ENCODE data around the gene IGSF9. TPM values are rescaled to one million over a fixed set of nuclear protein-coding genes. Genes with fewer than 3 reads are reported as not detected.

The IGSF9 gene
- total and polyA plus RNA-seq, 2 experiments from 2014 or later, result 0.13 TPM; not detected in 1

DNA sequence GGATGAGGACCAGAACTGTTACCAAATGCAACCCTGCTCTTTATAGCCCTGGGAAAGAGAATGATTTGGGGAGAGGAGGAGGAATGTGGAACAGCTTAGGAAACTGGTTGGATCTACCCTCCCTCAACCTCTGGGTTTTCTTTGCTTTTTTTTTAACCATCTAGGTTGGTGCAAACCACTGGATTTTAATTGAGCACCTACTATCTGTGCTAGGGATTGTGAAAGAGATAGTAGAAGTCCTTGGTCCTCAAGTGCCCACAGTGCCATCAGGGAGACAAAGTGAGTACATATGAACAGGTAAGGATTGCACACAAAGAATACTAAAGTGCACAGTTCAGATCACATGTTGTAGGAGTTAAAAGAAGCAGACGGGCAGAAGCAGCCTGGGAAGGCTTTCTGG lies 24.8 kb downstream of the IGSF9 start:
- in situ Hi-C loops (cut with MboI), result no loop called here
- Histone ChIP-seq H3K27ac (no peak overlapping the region), H3K9me2 (ENCODE audit: insufficient read depth) (no peaks in the 10 kb centered on the region), H3K27me3 (replicated peaks; ENCODE audit: insufficient read depth) (no peaks in the 10 kb centered on the region), H2AFZ (no peak overlapping the region), H3K9me3 (ENCODE audit: low read depth) (no peaks in the 10 kb centered on the region), H3K9ac (no peak overlapping the region), H3K4me3 (no peak overlapping the region), H3K79me2 (ENCODE audit: insufficient read depth) (peaks cover 58% of the 10 kb centered on the region), H3F3A (ENCODE audit: insufficient read depth) (peaks cover 42% of the 10 kb centered on the region), H4K20me1 (ENCODE audit: insufficient read depth) (no peaks in the 10 kb centered on the region), H3K4me2 (ENCODE audit: unreplicated experiment) (no peak overlapping the region), H3K36me3 (ENCODE audit: low read depth) (peaks cover 20% of the 10 kb centered on the region), H3K4me1 (ENCODE audit: insufficient read depth) (peaks cover 53% of the 10 kb centered on the region)
- WGBS, 2 experiments (ENCODE audit: low coverage in 1 of 2, low lambda C conversion rate in 2 of 2, missing lambda C conversion rate in 2 of 2), result 52 to 58% methylated on average over 1 of the region's 1 CpG
- no peak for TF ChIP-seq EZH2 (IDR thresholded peaks at IDR 0.05; ENCODE audit: insufficient read depth, poor library complexity, severe bottlenecking)
- TF ChIP-seq EZH2phosphoT487 (IDR thresholded peaks at IDR 0.05; ENCODE audit: insufficient read depth, low read depth), result no peak
- DNase-seq, result no peak

DNA sequence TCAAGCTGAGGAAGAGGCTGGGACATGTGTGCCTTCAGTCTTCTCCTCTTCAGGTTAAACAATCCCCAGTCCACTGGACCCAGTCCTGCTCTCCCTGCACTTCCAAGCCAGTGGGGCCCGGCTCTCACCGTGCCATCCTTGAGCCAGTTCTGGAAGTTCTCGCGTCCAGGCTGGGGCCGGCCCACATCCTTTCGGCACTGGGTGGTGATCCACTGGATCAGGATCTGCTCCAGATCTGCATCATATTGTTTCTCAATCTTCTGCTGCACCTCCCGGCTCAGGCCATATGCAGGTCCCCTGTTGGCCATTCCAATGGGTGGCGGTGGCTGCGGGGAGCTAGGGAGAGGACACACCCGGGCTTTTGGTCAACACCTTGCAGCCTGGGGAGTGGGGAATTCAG lies 25.2 kb downstream of the IGSF9 start:
- in situ Hi-C loops (cut with MboI), result no loop called here
- TF ChIP-seq EZH2phosphoT487 (IDR thresholded peaks at IDR 0.05; ENCODE audit: insufficient read depth, low read depth) (no peak), EZH2 (IDR thresholded peaks at IDR 0.05; ENCODE audit: insufficient read depth, poor library complexity, severe bottlenecking) (no peak)
- DNase-seq, result no peak
- Histone ChIP-seq H4K20me1 (ENCODE audit: insufficient read depth) (no peaks in the 10 kb centered on the region), H2AFZ (no peak overlapping the region), H3K4me2 (ENCODE audit: unreplicated experiment) (no peak overlapping the region), H3K27me3 (replicated peaks; ENCODE audit: insufficient read depth) (no peaks in the 10 kb centered on the region), H3K36me3 (ENCODE audit: low read depth) (peaks cover 20% of the 10 kb centered on the region), H3F3A (ENCODE audit: insufficient read depth) (peaks cover 42% of the 10 kb centered on the region), H3K4me1 (ENCODE audit: insufficient read depth) (peaks cover 55% of the 10 kb centered on the region), H3K4me3 (no peak overlapping the region), H3K27ac (no peak overlapping the region), H3K79me2 (ENCODE audit: insufficient read depth) (peaks cover 58% of the 10 kb centered on the region), H3K9ac (no peak overlapping the region), H3K9me2 (ENCODE audit: insufficient read depth) (no peaks in the 10 kb centered on the region), H3K9me3 (ENCODE audit: low read depth) (no peaks in the 10 kb centered on the region)
- WGBS, 2 experiments (ENCODE audit: low coverage in 1 of 2, low lambda C conversion rate in 2 of 2, missing lambda C conversion rate in 2 of 2), result 74 to 77% methylated on average over 10 of the region's 10 CpGs

DNA sequence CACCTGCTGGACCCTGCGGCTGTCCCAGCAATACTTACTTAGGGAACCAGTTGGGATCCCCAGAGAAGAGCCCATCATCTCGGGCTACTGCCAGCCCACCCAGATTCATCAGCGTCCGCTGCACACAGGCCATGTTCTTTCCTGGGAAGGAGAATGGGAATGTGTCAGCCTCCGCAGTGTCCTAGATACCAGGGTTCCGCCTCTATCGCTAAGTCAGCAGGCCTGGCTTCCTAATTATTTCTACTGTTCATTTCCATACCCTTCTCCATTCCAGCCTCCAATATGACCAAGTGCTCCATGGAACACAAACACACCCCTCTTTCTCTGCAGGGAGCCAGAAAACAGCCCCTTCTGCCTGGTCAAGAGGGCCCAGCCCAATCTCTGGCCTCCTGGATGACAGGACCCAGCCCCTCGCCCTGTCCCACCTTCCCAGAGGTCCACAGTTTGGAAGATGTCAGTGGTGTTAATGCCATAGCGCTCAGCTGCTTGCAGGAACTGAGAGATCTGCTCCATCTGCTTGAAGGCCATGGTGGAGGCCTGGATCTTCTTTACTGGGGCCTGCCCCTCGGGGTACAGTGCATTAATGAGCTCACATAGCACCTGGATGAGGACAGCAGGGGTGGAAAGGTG lies 26.1 kb downstream of the IGSF9 start:
- DNase-seq, result no peak
- H3F3A ChIP-seq (ENCODE audit: insufficient read depth), result peaks cover 42% of the 10 kb centered on the region
- H4K20me1 ChIP-seq (ENCODE audit: insufficient read depth), result no peaks in the 10 kb centered on the region
- no peaks in the 10 kb centered on the region for H3K9me3 ChIP-seq (ENCODE audit: low read depth)
- no peaks in the 10 kb centered on the region for H3K9me2 ChIP-seq (ENCODE audit: insufficient read depth)
- no peak for TF ChIP-seq EZH2phosphoT487 (IDR thresholded peaks at IDR 0.05; ENCODE audit: insufficient read depth, low read depth)
- no peak for TF ChIP-seq EZH2 (IDR thresholded peaks at IDR 0.05; ENCODE audit: insufficient read depth, poor library complexity, severe bottlenecking)
- no peak overlapping the region for H3K27ac ChIP-seq
- no peak overlapping the region for H3K4me2 ChIP-seq (ENCODE audit: unreplicated experiment)
- no peak overlapping the region for H3K9ac ChIP-seq
- H3K79me2 ChIP-seq (ENCODE audit: insufficient read depth), result peaks cover 57% of the 10 kb centered on the region
- peaks cover 20% of the 10 kb centered on the region for H3K36me3 ChIP-seq (ENCODE audit: low read depth)
- WGBS, 2 experiments (ENCODE audit: low coverage in 1 of 2, low lambda C conversion rate in 2 of 2, missing lambda C conversion rate in 2 of 2), result 92 to 93% methylated on average over 10 of the region's 10 CpGs
- H2AFZ ChIP-seq, result no peak overlapping the region
- H3K4me3 ChIP-seq, result no peak overlapping the region
- H3K4me1 ChIP-seq (ENCODE audit: insufficient read depth), result peaks cover 55% of the 10 kb centered on the region
- in situ Hi-C loops (cut with MboI), result no loop called here
- H3K27me3 ChIP-seq (replicated peaks; ENCODE audit: insufficient read depth), result no peaks in the 10 kb centered on the region

DNA sequence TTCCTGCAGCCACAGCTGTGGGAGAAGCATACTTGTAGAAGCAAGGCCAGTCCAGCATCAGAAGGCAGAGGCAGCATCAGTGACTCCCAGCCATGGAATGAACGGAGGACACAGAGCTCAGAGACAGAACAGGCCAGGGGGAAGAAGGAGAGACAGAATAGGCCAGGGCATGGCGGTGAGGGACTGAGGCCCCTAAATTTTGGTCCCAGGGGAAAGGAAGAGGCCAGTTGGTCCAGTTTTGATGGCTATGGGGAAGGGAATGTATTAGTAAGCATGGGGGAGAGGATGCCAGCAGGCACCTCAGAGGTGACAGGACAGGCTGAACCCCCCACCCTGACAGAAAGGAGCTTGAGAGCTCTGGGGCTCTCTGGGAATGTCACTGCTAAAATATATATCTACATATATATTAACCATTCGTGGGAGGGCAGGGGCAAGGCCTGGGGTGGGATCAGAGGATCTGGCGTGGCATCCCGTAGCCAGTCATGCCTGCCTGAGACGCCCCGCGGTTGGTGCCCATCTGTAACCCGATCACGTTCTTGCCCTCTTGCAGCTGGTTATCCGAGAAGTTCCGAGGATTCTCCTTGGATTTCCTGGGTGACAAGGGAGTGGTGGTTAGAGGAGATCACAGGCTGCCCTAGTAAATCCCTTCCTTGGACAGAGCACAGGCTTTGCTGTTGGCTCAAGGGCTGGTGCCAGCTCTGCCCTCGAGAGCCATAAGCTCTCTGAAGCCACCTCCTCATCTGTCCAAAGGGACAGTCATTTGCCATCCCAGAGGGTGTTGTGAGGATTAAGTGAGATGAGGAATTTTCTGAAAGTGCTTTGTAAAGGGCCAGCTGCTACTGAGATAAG lies 26.8 kb downstream of the IGSF9 start:
- Histone ChIP-seq H3K9me3 (ENCODE audit: low read depth) (no peaks in the 10 kb centered on the region), H3F3A (ENCODE audit: insufficient read depth) (peaks cover 42% of the 10 kb centered on the region), H2AFZ (no peak overlapping the region), H4K20me1 (ENCODE audit: insufficient read depth) (no peaks in the 10 kb centered on the region), H3K9me2 (ENCODE audit: insufficient read depth) (no peaks in the 10 kb centered on the region), H3K79me2 (ENCODE audit: insufficient read depth) (peaks cover 49% of the 10 kb centered on the region), H3K4me3 (no peak overlapping the region), H3K4me1 (ENCODE audit: insufficient read depth) (peaks cover 55% of the 10 kb centered on the region), H3K27ac (peak overlapping the region; percentile 37), H3K36me3 (ENCODE audit: low read depth) (peaks cover 20% of the 10 kb centered on the region), H3K27me3 (replicated peaks; ENCODE audit: insufficient read depth) (no peaks in the 10 kb centered on the region), H3K9ac (no peak overlapping the region), H3K4me2 (ENCODE audit: unreplicated experiment) (no peak overlapping the region)
- DNase-seq, result peak; percentile 49
- WGBS, 2 experiments (ENCODE audit: low coverage in 1 of 2, low lambda C conversion rate in 2 of 2, missing lambda C conversion rate in 2 of 2), result 74 to 78% methylated on average over 13 of the region's 13 CpGs
- TF ChIP-seq EZH2phosphoT487 (IDR thresholded peaks at IDR 0.05; ENCODE audit: insufficient read depth, low read depth), result no peak
- in situ Hi-C loops (cut with MboI), result no loop called here
